Fibroblast of lung (primary cell): ENCODE measurements around the gene COPG1. TPM values are rescaled to one million over a fixed set of nuclear protein-coding genes. Genes with fewer than 3 reads are reported as not detected.
A peak's percentile ranks its signal among the peaks of the same experiment; 100 is the strongest.

Experiments
- DNase-seq, 2 donors: peaks; one replicate each; pipeline versions ENCODE4 v3.0.0 to v3.0.0-alpha.2; 2010; ENCODE audit warnings: low read depth in 2 of 2
- H2AFZ ChIP-seq: 2 replicates; pipeline ENCODE4 v1.5.1; 2012; ENCODE audit warnings: low read length, control low read depth, inconsistent platforms
- H3K27ac ChIP-seq: 2 replicates; pipeline ENCODE4 v1.5.1; 2011; ENCODE audit warnings: low read length, control low read depth; ENCODE audit not compliant: insufficient read depth
- H3K27me3 ChIP-seq: 2 replicates; pipeline ENCODE4 v1.5.1; 2011; ENCODE audit warnings: mild to moderate bottlenecking, low read length; ENCODE audit not compliant: control insufficient read depth, insufficient read depth
- H3K36me3 ChIP-seq: 2 replicates; pipeline ENCODE4 v1.5.1; 2011; ENCODE audit warnings: low read length; ENCODE audit not compliant: control insufficient read depth, insufficient read depth
- H3K4me1 ChIP-seq: 2 replicates; pipeline ENCODE4 v1.5.1; 2011; ENCODE audit warnings: low read length; ENCODE audit not compliant: control insufficient read depth, insufficient read depth; ENCODE audit errors: extremely low read depth
- H3K4me2 ChIP-seq: 2 replicates; pipeline ENCODE4 v1.5.1; 2011; ENCODE audit warnings: low read length, control low read depth; ENCODE audit not compliant: insufficient read depth; ENCODE audit errors: extremely low read depth
- H3K4me3 ChIP-seq, 4 experiments: fragments of 200-600 bp in 1 of 4; sonication (generic) in 1 of 4; replicated peaks in 1 of 4; 2 replicates each; pipeline ENCODE4 v1.5.1; 2011 to 2016; ENCODE audit warnings: low read length in 4 of 4, low read depth in 3 of 4, mild to moderate bottlenecking in 3 of 4, control low read depth in 2 of 4, inconsistent platforms in 1 of 4, mixed read lengths in 1 of 4; ENCODE audit not compliant: insufficient read depth in 1 of 4; ENCODE audit errors: control extremely low read depth in 1 of 4
- H3K79me2 ChIP-seq: 2 replicates; pipeline ENCODE4 v1.5.1; 2012; ENCODE audit warnings: mild to moderate bottlenecking, low read length, inconsistent platforms; ENCODE audit not compliant: control insufficient read depth, insufficient read depth
- H3K9ac ChIP-seq: 2 replicates; pipeline ENCODE4 v1.5.1; 2011; ENCODE audit warnings: mild to moderate bottlenecking, low read length, control low read depth; ENCODE audit not compliant: insufficient read depth
- H3K9me3 ChIP-seq: 2 replicates; pipeline ENCODE4 v1.5.1; 2012; ENCODE audit warnings: low read depth, low read length; ENCODE audit not compliant: control insufficient read depth, insufficient read depth
- H4K20me1 ChIP-seq: 2 replicates; pipeline ENCODE4 v1.5.1; 2011; ENCODE audit warnings: low read length; ENCODE audit not compliant: control insufficient read depth, insufficient read depth; ENCODE audit errors: extremely low read depth
- EZH2 ChIP-seq: IDR thresholded peaks from 2 replicates; pipeline ENCODE4 v1.5.1; 2012; ENCODE audit warnings: low read length, control low read depth, mild to moderate bottlenecking; ENCODE audit errors: missing control alignments
- polyA plus RNA-seq, 2 donors: library from polyadenylated mRNA; depleted of rRNA in 1 of 2; stranded (reverse) in 1 of 2; unstranded in 1 of 2; fragments of >200 nt; gene quantifications; 2 replicates each; pipeline ENCODE4 v1.2.1, GENCODE V29; 2011 to 2012; ENCODE audit warnings: missing spikeins in 1 of 2
- total RNA-seq: library from RNA; depleted of rRNA; stranded (reverse); fragments of >200 nt; gene quantifications from 2 replicates; pipeline ENCODE4 v1.2.1, GENCODE V29; 2014
- TF ChIP-seq, protein P1 (sequence below), 2 donors: IDR thresholded peaks in 1 of 2; conservative IDR thresholded peaks in 1 of 2; 1 replicate in 1 of 2; 2 replicates in 1 of 2; pipeline ENCODE4 v1.5.1; 2011 to 2012; ENCODE audit warnings: low read length in 2 of 2, control low read depth in 1 of 2, inconsistent platforms in 1 of 2, low read depth in 1 of 2, mild to moderate bottlenecking in 1 of 2

COPG1 gene
- total and polyA plus RNA-seq, 2 donors (not counting 1 experiment from before 2014, with no cell fraction given) = 257 to 306 TPM

DNA sequence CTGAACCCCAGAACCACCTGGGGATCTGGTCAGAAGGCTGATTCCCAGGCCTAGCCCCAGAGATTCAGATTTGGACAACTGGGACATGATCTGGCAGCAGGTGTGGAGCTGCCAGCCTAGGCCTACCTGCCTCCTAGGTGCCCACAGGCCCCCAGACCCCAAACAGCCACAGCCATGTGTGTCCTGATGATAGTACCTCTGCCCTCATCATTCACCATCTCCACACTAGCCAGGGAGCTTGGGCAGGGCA is 63.9 kb downstream of the COPG1 start:
- Histone ChIP-seq H3K4me2 (no peak overlapping the region), H3K4me3 (no peak overlapping the region), H3K79me2 (peaks cover 7% of the 10 kb centered on the region), H3K9ac (no peak overlapping the region), H3K27me3 (no peaks in the 10 kb centered on the region), H3K4me1 (peaks cover 3% of the 10 kb centered on the region), H4K20me1 (no peaks in the 10 kb centered on the region), H3K36me3 (no peaks in the 10 kb centered on the region), H3K9me3 (no peaks in the 10 kb centered on the region), H3K27ac (no peak overlapping the region), H2AFZ (no peak overlapping the region)
- peak in 1 of 2 donors; percentile 21 for DNase-seq
- no peak for TF ChIP-seq EZH2
- TF ChIP-seq, protein P1, sequence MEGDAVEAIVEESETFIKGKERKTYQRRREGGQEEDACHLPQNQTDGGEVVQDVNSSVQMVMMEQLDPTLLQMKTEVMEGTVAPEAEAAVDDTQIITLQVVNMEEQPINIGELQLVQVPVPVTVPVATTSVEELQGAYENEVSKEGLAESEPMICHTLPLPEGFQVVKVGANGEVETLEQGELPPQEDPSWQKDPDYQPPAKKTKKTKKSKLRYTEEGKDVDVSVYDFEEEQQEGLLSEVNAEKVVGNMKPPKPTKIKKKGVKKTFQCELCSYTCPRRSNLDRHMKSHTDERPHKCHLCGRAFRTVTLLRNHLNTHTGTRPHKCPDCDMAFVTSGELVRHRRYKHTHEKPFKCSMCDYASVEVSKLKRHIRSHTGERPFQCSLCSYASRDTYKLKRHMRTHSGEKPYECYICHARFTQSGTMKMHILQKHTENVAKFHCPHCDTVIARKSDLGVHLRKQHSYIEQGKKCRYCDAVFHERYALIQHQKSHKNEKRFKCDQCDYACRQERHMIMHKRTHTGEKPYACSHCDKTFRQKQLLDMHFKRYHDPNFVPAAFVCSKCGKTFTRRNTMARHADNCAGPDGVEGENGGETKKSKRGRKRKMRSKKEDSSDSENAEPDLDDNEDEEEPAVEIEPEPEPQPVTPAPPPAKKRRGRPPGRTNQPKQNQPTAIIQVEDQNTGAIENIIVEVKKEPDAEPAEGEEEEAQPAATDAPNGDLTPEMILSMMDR (conservative IDR thresholded peaks at IDR 0.05 in 1 of 2, IDR thresholded peaks at IDR 0.05 in 1 of 2; ENCODE audit: low read depth in 1 of 2, low read length in 2 of 2) = no peak

DNA sequence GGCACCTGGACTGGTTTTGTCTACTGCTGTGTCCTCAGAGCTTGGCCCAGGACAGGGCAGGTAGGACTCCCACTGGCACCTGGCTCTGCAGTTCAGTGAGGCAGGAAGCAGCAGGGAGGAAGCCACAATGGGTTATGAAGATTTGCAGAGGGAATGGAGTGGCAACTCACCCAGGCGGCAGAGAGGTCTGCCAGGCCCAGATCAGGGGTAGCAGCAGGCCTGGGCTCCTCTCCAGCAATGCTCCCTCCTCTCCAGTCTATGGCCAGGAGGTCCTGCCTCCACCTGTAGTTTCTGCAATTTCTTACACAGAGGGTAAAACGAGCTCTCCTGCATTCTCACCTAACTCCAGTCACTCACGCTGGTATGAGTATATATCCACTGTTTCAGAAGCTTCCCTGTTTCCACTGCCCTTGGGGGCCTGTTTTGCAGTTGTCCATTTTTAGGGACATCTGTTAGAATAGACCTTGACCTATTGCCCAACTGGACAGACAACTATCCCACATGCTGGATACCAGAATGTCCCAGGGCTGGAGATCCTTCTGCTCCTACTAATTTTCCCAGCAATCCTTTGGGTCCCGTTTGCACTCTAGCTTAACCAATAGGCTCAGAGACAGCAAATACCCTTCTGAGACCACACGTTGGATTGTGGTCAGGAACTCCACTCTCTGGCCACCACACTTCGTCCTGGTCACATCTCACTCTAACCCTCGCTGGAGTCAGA is 64.4 kb downstream of the COPG1 start:
- Histone ChIP-seq H3K27me3 (no peaks in the 10 kb centered on the region), H3K36me3 (no peaks in the 10 kb centered on the region), H3K9ac (no peak overlapping the region), H3K4me3 (peak overlapping the region; percentile 69 to 90 (median 86)), H3K4me2 (no peak overlapping the region), H2AFZ (no peak overlapping the region), H3K27ac (peak overlapping the region; percentile 83), H3K79me2 (peaks cover 7% of the 10 kb centered on the region), H4K20me1 (no peaks in the 10 kb centered on the region), H3K4me1 (peaks cover 3% of the 10 kb centered on the region), H3K9me3 (no peaks in the 10 kb centered on the region)
- TF ChIP-seq, protein P1 (conservative IDR thresholded peaks at IDR 0.05 in 1 of 2, IDR thresholded peaks at IDR 0.05 in 1 of 2; ENCODE audit: low read depth in 1 of 2, low read length in 2 of 2) = no peak
- TF ChIP-seq EZH2 = no peak
- DNase-seq = peak; percentile 37 to 47

DNA sequence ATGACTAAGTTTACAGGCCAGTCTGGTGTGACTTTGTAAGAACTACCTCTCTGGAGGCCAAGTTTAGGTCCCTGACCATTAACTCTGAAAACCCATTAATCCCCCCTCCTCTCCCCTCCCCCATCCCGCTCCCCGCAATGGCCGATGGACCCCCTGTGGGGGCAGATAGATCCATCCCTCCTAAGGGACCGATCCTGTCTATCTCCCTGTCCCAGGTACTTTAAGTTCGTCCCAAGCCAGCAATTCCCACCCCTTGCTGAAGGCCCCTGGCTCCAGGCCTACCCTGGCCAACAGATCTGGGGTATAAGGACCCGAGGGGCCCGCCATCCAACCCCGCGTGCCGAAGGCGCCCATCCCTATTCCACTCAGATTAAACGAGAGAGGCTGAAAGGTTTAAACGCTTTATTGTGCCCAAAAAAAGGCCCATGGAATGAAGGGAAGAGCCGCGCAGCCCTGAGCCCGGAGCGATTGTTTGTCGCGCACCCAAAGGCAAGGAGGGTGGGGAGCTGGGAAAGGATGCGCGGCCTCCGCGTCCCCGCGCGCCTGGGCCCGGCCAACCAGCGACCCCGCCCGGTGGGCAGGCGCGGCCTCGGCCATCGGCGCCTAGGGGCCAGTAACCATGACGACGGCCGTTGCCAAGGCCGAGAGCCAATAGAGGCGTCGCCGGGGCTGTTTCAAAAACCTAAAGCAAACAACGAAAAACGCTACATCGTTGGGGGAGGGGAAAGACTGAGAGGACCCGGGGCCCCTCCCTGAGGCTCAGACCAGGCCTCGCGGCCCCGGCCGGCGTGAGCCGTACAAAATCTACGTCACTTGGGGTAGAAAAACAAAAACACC is 65.2 kb downstream of the COPG1 start:
- Histone ChIP-seq H4K20me1 (no peaks in the 10 kb centered on the region), H3K27ac (peak overlapping the region; percentile 83)

More for the DNA sequence above, 65.2 kb downstream of the COPG1 start:
- no peak for TF ChIP-seq EZH2
- TF ChIP-seq, protein P1 (conservative IDR thresholded peaks at IDR 0.05 in 1 of 2, IDR thresholded peaks at IDR 0.05 in 1 of 2; ENCODE audit: low read depth in 1 of 2, low read length in 2 of 2) = no peak
- Histone ChIP-seq H3K79me2 (peaks cover 7% of the 10 kb centered on the region), H3K4me1 (peaks cover 3% of the 10 kb centered on the region), H3K9me3 (no peaks in the 10 kb centered on the region), H3K36me3 (no peaks in the 10 kb centered on the region), H2AFZ (no peak overlapping the region), H3K27me3 (no peaks in the 10 kb centered on the region), H3K4me2 (peak overlapping the region; percentile 92), H3K4me3 (peak overlapping the region; percentile 80 to 90 (median 86)), H3K9ac (peak overlapping the region; percentile 89)
- DNase-seq = peak; percentile 85 to 94
